NCI-H526 (cell line): Measurements from ENCODE around the gene ARHGAP20.
A peak's percentile ranks its signal among the peaks of the same experiment; 100 is the strongest.

ENCODE experiments used
- DNase-seq, 2 experiments: peaks; one replicate each; lab custom pipeline; 2025; lab: John Stamatoyannopoulos, UW

ARHGAP20 gene

DNA sequence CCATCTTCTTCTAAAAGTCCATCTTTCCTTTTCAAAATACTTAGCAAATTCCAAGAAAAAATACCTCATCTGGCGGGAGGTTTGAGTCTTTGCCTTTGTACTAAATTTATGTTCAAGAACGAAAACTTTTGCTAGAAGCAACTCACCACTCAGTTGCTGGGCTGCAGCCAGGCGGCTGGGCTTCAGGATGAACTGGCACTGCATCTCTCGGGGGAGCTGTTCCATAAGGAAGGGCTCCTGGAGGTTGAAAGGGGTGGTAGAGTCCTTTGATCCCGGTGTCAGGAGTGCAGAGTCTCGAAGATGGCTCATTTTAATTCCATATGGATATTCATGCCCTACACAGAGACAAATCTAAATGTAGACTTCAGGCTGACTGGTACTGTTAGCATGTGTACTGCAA lies 105.8 kb downstream of the ARHGAP20 start:
- peak in 1 of 2 experiments; percentile 20 for DNase-seq

DNA sequence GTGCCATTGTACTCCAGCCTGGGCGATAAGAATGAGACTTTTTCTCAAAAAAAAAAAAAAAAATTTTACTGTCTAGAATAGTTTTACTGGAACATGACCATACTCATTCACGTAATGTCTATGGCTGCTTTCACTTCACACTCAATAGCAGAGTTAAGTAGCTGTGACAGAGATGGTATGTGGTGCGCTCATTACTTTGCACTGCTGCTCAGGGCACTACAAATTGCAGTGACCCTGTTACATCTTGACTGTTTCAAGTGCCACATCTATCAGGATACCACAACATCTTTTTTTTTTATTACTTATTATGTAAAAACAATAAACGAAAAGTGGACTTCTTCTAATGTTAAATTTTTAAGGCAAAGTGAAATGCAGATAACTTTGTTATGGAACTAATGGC lies 110.3 kb downstream of the ARHGAP20 start:
- no peak for DNase-seq

DNA sequence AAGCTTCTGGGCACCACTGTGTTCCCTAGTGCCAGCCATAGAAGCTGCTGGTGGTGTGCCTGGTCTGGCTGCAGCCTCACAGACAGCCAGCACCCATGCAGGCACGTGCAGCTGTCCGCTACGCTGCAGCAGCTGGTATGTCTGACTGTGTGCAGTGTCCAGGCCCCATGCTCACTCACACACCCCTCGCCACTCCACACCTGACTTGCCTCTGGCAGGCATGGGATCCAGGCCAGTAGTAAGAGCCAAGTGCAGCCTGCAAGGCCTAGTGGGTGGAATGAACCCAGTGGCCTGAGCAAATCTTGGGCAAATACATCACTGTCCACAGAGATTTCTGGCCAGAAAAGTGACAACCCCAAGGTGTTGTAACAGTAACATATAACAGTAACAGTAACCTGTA lies 111.9 kb downstream of the ARHGAP20 start:
- DNase-seq, result no peak

DNA sequence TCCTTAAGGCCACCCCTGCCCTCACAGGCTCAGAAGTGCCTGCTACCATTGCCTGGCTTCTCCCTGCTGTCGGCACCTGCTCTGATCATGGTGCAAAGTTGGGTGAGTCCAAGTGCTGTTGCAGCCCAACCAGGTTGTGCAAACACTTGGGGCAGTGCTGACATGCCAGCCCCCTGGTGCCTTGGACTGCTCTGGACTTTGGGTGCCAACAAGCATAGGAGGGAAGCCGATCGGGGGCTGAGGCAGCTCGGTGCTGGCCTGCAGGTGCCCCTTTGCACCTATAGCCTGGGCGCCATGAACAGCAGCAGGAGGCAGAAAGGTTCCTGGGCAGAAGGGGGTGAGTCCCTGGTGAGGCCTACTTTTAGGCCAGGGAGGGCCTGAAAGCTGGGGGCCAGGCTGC lies 113.0 kb downstream of the ARHGAP20 start:
- no peak for DNase-seq

DNA sequence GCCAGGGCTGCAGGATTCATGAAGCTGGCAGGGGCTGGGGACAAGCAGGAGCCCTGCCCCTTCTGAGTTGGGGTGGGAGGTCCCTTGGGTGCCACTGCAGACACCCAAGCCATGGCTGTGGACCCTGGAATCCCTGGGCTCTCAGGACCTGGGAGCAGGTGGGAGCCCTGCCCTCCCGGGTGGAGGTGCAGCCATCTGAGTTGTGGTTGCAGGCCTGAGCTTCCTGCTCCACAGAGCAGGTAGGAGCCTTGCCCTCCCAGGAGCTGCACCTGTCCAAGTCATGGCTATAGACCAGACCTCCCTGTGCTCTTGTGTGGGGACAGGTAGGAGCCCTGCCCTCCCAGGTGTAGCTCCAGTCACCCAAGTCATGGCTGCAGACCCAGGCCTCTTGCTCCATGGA lies 113.5 kb downstream of the ARHGAP20 start:
- DNase-seq, result no peak

DNA sequence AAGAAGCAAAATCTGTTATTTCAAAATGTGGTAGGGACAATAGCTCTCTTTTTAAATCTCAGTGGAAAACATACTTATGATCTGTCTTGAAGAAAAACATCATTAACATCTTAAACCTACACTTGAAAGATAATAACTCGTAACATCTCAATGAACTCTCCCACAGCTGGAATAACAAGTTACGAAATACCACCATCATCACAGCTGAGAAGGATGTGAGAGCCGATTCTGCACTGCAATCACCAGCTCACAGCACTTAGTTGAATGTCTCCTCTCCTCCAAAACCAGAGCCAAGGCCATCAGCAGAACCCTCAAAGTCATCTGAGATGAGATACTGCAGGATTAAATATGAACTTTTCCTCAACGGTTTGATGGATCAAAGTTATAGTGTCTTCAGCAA lies 124.3 kb downstream of the ARHGAP20 start:
- DNase-seq, result no peak

DNA sequence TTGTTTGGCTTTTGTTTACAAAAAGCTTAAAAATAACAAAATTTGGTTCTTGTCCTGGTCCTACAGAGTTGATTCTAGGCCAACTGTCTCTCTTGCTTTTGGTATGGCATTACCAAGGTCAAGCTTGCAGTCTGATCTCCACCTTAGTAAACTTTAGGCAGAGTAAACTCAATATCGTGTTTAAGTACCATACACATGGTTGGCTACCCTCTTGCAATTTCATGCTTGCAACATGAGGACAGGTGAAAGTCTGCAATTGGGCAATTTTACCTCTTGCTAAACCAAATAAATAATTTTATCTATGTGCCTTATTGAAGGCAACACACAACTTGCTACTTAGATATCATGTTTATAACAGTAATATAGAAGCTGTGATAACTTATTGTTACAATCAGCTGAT lies 125.1 kb downstream of the ARHGAP20 start:
- no peak for DNase-seq

DNA sequence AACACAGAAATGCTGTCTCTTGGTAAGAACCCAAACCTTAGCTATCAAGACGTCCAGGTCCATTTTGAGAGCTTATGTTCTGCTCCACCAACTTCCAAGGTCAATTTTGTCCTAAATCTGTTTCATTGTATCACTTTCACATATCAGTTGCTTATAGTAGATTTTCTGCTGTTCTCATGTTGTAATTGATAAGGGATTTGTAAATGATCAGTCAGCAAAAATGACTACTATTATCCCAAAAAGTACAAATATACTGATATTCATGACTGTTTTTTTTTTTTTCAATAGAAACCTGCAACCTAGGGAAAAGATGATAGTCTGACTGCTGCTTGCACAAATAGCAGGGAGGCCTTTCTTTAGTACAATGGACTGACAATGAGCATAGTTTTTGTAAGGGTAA lies 128.1 kb downstream of the ARHGAP20 start:
- no peak for DNase-seq

DNA sequence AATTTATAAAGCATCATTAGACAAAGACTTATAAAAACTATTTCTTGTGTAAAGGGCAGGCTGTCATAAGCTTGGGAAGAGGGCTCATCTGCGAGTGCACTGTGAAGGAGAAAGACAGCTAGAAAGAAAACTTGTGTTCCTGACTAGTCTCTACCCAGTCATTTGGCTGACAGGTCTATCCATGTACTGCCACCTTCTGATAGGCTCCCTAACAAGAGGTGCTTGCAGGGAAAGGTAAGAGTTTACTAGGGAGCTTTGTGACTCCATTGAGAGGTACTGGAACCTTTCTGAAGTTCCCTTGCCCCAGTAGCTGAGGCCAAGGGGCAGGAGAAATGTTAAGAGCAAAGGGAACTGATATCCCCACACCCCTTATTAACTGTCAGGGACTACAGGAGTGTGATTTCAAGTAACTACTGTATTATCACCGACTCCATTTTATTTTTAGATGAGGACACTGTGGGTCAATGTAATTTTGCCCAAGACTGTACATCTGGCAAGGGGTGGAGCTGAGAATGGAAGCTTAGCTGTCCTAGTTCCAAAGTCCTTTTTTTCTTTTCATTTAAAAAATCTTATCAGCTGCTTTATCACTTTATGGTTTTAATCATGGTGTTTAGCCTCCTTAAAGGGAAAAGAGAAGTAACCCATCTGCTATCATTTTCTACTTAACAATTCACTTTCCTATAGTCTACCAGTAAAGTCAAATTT lies 129.4 kb downstream of the ARHGAP20 start:
- no peak for DNase-seq

DNA sequence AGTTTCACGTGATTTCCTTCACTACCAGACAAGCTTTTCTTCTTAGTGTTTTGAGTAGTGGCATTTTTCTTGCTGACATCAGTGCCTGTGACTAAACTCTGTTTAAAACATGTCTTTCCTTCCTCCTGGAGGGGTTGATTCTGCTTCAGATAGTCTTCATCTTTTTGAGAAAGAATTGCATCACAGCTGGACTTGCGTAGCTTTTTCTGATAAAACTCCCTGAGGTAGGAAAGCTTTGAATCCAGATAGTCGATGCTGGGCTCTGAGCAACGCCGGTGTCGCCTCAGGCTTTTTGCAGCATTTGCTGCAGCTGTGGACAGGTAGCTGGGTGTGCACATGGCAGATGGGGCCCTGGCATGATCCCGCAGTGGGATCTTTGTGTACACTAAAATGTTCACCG lies 131.7 kb downstream of the ARHGAP20 start:
- DNase-seq, result no peak

DNA sequence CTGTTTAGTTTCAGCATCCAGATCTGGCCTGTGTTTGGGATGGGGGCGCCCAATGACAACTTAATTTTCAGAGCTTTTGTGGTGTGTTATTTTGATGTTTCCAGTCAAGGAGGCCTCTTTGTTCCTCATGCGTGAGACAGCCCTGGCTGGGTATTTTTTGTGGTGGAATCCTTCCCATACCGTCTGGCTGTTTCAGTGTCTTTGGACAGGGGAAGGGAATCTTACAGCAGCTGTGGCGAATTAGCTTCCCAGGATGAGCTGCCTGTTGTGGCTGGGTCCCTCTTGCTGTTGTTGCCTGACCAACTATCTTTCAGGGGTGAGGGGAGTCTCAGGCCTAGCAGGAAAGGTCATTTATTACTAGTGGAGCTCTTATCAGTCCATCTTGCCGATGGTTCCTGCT lies 138.8 kb downstream of the ARHGAP20 start:
- no peak for DNase-seq

DNA sequence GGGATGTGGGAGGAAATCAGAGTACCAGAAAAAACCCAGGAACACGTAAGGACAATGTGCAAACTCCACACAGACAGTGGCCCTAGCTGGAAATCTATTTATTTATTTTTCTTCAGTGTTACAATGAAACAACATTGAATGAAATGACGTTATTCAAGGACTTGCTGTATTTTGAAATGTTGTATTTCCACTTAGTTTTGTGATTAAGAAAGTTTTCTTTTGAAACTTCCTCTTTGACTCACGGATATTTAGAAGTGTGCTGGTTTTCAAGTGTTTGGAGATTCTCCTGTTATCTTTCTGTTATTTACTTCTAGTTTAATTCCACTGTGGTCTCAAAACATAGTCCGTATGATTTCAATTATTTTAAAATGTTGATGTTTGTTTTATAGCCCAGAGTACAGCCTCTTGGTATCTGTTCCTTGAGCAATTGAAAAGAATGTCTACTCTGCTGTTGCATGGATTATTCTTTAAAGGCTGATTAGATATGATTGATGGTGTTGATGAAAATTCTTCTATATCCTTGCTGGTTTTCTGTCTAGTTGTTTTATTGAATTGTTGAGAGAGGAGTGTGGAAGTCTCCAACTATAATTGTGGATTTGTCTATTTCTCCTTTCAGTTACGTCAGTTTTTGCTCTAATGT lies 141.0 kb downstream of the ARHGAP20 start:
- no peak for DNase-seq

DNA sequence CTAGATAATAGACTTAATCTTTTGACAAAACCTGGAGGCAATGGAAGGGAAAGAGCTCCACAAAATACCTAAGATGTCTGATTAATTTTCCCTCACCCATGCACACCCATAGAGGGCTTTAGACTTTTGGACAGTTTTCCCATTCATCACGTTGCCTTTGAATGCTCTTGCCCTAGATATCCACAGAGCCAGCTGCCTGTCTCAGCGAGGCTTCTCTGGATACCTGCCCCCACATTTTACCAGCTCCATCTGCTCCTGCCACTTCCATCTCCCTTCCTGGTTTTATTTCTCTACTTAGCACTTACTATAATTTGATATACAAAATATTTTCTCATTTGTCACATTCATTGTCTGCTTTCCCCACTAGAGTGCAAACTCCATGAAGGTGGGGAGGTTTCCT lies 145.7 kb downstream of the ARHGAP20 start:
- DNase-seq, result no peak

DNA sequence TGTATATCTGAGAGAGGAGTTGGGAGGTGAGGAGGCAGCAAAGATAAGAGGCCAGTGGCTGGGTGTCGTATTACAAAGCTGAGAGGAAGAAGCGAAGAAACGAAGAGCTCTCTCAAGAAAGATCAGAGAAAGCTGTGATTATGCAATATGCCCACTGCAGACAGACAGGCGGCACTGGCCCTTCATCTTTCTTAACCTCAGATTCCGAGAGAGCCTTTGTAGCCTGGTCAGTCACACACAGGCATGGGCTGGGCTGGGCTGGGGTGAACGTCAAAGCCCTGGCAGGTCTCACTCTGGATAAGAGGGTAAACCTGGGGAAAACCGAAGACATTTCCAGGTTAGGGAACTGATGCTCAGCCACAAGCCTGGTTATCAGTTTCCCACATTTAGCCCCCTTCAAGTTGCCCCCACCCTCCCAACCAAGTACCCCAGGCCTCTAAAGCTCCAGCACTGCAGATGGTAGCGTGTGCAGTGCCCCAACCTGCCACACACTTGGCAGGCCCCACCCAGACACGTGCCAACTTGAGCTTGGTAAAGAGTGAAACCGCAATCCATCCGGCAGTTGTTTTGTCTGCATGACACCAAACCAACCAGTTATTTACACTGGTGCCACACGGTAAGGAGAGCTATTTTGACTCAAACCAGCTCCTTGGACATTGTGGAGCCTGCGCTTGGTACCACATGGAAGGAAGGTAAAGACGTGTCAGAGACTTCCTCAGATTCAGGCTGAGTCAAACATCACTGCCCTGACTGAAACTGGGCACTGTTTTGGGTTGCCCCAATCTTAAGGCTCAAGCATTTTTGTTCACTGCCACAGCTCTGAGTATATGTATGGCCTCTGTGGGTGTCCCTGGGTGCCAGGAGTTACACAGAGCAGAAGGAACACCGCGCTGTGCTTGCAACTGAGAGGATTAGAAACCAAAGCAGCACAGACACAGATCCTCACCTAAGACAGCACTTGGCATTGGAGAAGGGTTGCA lies 146.6 kb downstream of the ARHGAP20 start:
- DNase-seq, result peak in 1 of 2 experiments; percentile 33

DNA sequence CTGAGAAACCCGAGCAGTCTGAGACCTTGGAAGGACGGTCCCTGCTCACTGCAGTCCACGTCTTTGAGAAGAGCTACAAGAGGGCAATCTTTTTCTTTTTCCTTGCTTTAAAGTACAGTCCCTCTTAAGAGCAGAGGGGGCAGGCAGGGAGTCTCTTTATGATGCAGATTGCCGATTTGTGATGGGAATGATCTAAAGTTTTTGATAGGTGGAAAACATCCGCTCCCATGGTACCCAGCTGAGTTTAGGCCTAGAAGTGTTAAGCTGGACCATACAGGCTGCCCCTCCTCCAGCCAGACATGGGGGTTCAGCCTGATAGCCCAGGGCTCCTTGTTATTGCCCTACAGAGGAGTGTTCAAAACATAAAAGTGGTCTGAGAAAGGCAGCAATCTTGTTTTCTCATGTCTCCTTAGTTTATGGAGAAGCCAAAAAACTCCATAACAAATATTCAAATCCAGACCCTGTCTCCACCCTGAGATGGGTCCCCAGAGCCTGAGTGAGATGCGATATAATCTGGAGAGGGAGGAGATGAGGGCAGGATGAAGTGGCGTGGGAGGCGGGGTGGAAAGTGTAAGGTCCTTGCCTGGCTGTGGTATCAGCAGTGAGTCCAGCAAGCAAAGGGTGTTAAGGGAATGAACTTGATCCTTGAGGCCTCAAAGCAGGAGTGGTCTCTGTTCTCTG lies 147.4 kb downstream of the ARHGAP20 start:
- DNase-seq, result no peak

DNA sequence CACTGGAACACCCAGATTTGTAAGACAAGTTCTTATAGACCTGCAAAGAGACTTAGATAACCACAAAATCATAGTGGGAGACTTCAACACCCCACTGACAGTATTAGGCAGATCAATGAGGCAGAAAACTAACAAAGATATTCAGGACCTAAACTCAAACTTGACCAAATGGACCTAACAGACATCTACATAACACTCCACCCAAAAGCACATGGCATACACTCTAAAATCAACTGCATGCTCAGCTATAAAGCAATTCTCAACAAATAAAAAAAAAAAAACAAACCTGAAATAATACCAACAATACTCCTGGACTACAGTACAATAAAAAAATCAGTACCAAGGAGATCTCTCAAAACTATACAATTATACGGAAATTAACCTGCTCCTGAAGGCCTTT lies 167.5 kb downstream of the ARHGAP20 start:
- no peak for DNase-seq

DNA sequence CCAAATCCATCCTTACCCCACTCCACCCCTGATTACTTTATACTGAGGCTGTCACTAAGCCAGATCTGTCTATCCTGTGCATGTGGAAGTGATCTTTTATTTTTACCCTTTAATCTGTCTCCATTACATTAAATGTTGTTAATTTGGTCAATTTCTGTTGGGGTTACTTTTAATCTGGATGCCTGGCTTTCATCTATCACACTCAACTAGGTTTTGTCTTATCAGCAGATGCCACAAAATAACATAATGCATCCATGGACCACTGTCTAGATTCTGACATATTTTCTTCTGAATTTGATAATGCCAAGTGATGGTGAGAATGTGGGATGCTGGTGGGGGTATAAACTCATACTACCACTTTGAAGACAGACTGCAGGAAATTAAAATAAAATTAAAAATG lies 174.1 kb downstream of the ARHGAP20 start:
- no peak for DNase-seq

DNA sequence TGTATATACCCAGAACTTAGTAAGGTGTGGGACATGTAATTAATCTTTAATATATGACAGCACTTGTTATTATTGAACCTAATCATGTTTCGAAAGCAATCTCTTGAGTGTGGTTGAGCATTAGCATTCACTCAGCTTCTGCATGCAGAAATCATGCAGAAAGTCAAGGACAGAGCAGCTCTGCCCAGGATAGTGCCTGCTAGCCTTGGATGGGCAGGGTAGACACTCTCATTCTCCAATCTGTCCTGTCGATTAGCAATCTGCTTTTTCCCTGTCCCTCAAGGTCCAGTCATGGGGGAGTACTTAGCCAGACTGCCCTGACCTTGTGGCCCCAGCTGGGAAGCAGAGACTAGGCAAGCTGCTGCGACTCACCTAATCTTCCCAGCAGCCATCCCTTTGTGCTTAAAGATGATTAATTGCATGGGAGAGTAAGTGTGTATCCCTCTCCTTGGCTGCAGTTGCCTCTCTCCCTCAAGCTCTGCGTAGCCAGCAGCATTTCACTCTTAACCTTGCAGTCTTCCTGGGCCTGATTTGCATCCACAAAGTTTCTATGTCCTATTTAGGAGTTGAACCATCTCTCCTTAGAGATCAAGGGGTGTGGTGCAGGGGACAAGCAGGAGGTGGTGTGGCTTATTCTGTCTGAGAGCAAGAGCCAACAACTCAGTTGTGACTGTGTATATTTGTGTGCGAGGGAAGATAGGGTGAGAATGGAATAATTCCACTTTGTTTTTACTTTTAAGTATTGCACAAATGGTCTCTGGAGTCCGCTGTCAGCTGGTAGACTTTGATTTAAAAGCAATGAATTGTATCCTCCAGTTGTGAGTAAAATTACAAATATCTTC lies 181.1 kb downstream of the ARHGAP20 start:
- DNase-seq, result peak; percentile 13 to 31

DNA sequence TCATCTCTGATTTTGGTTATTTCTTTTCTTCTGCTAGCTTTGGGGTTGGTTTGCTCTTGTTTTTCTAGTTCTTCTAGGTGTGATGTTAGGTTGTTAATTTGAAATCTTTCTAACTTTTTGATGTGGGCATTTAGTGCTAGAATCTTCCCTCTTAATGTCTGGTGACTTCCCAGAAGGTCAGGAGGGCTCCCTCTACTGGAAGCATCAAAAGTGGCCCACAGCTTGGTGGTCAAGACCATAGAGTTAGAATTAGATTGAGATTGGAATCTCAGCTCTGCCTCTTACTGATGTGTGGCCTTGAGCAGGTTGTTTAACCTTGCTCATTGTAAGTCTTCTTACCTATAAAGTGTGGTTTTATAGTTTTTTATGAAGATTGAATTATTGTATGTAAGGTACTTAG lies 183.2 kb downstream of the ARHGAP20 start:
- no peak for DNase-seq

DNA sequence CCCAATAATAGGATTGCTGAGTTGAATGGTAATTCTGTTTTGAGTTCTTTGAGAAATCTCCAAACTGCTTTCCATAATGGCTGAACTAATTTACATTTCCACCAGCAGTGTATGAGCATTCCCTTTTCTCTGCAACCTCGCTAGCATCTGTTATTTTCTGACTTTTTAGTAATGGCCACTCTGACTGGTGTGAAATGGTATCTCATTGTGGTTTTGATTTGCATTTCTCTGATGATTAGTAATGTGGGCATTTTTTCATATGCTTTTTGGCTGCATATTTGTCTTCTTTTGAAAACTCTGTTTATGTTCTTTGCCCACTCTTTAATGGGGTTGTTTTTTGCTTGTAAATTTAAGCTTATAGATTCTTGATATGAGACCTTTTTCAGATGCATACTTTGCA lies 185.1 kb downstream of the ARHGAP20 start:
- peak; percentile 56 to 71 for DNase-seq
